Chondrocyte (in vitro differentiated cells): ENCODE results near the gene WFDC13. TPM values are rescaled to one million over a fixed set of nuclear protein-coding genes. Genes with fewer than 3 reads are reported as not detected.
"Not testable (repeated sequence)": the region's sequence is repeated elsewhere in the genome, so short reads cannot be mapped to it uniquely, and the experiment has no call there.

ENCODE experiments used
- DNase-seq: peaks from one replicate; pipeline ENCODE4 v3.0.0; 2021; ENCODE audit warnings: mixed read lengths, low spot score
- H3K27ac Mint-ChIP-seq: one replicate; pipeline ENCODE4 v1.8.0; 2021; ENCODE audit warnings: mild to moderate bottlenecking, moderate library complexity, mixed read lengths; ENCODE audit not compliant: unreplicated experiment
- H3K27me3 Mint-ChIP-seq: 2 replicates; pipeline ENCODE4 v1.8.0; 2021; ENCODE audit warnings: low read depth, mixed read lengths
- H3K36me3 Mint-ChIP-seq: 2 replicates; pipeline ENCODE4 v1.8.0; 2021; ENCODE audit warnings: low read depth, mixed read lengths
- H3K4me1 Mint-ChIP-seq: 2 replicates; pipeline ENCODE4 v1.8.0; 2021; ENCODE audit warnings: low read depth, mild to moderate bottlenecking, mixed read lengths
- H3K4me3 Mint-ChIP-seq: one replicate; pipeline ENCODE4 v1.8.0; 2021; ENCODE audit warnings: mild to moderate bottlenecking, moderate library complexity, mixed read lengths; ENCODE audit not compliant: unreplicated experiment
- H3K9me3 Mint-ChIP-seq: 2 replicates; pipeline ENCODE4 v1.8.0; 2021; ENCODE audit warnings: low read depth, mixed read lengths
- total RNA-seq: library from RNA; stranded (reverse); gene quantifications from 3 replicates; pipeline ENCODE4 v1.2.1, GENCODE V29; 2021
- TF ChIP-seq, protein P1 (sequence below): fragments of 200-600 bp; sonication (generic); IDR thresholded peaks from 2 replicates; pipeline ENCODE4 v1.5.0; 2021; ENCODE audit warnings: antibody characterized with exemption, mild to moderate bottlenecking, moderate library complexity

WFDC13 gene
- total RNA-seq, 1 donor from 2014 or later, result not detected

DNA sequence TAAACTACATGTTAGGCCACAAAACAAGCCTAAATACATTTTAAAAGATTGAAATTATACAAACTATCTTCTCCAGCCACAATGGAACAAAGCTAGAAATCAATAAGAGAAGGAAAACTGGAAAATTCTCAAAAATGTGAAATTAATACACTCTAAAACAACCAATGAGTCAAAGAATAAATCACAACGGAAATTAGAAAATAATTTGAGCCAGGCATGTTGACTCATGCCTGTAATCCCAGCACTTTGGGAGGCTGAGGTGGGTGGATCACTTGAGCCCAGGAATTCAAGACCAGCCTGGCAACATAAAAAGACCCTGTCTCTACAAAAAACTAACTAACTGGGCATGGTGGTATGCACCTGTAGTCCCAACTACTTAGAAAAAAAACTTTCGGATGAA lies 6.3 kb upstream of the WFDC13 start:
- H3K27me3 Mint-ChIP-seq, result no peaks in the 10 kb centered on the region
- peaks cover 6% of the 10 kb centered on the region for H3K9me3 Mint-ChIP-seq
- H3K36me3 Mint-ChIP-seq, result no peaks in the 10 kb centered on the region
- H3K4me1 Mint-ChIP-seq, result no peaks in the 10 kb centered on the region
- no peak overlapping the region for H3K4me3 Mint-ChIP-seq
- no peak overlapping the region for H3K27ac Mint-ChIP-seq
- TF ChIP-seq, protein P1, sequence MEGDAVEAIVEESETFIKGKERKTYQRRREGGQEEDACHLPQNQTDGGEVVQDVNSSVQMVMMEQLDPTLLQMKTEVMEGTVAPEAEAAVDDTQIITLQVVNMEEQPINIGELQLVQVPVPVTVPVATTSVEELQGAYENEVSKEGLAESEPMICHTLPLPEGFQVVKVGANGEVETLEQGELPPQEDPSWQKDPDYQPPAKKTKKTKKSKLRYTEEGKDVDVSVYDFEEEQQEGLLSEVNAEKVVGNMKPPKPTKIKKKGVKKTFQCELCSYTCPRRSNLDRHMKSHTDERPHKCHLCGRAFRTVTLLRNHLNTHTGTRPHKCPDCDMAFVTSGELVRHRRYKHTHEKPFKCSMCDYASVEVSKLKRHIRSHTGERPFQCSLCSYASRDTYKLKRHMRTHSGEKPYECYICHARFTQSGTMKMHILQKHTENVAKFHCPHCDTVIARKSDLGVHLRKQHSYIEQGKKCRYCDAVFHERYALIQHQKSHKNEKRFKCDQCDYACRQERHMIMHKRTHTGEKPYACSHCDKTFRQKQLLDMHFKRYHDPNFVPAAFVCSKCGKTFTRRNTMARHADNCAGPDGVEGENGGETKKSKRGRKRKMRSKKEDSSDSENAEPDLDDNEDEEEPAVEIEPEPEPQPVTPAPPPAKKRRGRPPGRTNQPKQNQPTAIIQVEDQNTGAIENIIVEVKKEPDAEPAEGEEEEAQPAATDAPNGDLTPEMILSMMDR, result no peak
- no peak for DNase-seq

DNA sequence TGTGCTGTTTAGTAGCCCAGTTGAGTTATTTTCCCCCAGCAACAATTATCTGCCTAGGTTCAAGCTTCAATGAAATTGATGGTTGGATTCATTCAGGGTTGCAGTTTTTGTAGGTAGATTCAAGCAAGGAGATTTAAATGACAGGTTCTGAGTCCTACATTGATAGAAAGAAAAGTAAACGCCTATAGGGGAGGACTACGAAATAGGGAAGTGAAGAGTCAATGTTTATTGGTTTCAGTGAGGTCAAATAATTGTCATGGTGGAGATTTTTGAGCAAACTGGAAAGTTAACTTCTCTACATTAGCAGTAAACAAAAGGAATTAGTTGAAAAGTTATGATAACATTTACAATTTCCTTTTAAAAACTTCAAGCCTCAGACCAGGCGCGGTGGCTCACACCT lies 734 bp upstream of the WFDC13 start:
- H3K27me3 Mint-ChIP-seq, result peaks cover 12% of the 10 kb centered on the region
- H3K4me1 Mint-ChIP-seq, result no peaks in the 10 kb centered on the region
- TF ChIP-seq, protein P1, result no peak
- H3K27ac Mint-ChIP-seq, result no peak overlapping the region
- no peak overlapping the region for H3K4me3 Mint-ChIP-seq
- DNase-seq, result no peak
- H3K9me3 Mint-ChIP-seq, result peaks cover 2% of the 10 kb centered on the region
- no peaks in the 10 kb centered on the region for H3K36me3 Mint-ChIP-seq

DNA sequence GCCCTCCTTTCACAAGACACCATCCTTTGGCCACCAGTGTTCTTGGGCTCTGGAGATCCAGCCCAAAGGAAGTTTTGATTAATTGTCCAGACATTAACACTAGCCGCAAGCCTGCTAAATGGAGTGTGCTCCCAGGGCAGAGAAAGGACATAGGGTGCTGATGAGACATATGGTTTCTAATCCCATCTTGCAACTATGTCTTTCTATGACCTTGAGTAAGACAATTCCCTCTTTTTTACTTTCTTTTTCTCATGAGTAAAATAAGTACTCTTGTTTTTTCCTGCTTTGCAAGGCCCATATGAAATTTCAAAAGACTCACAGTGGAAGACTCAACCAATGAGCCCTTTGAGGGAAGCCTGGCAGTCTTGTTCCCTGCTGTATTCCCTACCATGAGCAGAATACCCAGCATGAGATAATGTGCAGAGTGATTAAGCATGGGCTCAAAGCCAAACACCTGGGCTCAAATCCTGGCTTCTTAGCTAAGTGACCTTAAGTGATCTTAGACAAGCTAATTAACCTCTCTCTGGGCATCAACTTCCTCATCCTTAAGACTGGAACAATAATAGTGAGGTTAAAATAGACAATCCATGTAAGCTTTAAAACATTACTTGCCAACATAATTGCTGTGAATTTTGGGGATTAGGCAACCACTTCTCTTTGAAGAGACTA lies 3.3 kb downstream of the WFDC13 start, which contains the start of gene WFDC10B:
Gene WFDC10B (minus strand): TSS at position 51 of the 669 bp plus-strand sequence. CDS start 19,027 bp downstream, outside the sequence.
- H3K9me3 Mint-ChIP-seq, result peaks cover 3% of the 10 kb centered on the region
- H3K36me3 Mint-ChIP-seq, result no peaks in the 10 kb centered on the region
- H3K4me3 Mint-ChIP-seq, result no peak within 1 kb of the TSS
- H3K4me1 Mint-ChIP-seq, result no peaks in the 10 kb centered on the region
- no peak for DNase-seq
- peaks cover 16% of the 10 kb centered on the region for H3K27me3 Mint-ChIP-seq
- H3K27ac Mint-ChIP-seq, result no peak within 1 kb of the TSS
- TF ChIP-seq, protein P1, result no peak

DNA sequence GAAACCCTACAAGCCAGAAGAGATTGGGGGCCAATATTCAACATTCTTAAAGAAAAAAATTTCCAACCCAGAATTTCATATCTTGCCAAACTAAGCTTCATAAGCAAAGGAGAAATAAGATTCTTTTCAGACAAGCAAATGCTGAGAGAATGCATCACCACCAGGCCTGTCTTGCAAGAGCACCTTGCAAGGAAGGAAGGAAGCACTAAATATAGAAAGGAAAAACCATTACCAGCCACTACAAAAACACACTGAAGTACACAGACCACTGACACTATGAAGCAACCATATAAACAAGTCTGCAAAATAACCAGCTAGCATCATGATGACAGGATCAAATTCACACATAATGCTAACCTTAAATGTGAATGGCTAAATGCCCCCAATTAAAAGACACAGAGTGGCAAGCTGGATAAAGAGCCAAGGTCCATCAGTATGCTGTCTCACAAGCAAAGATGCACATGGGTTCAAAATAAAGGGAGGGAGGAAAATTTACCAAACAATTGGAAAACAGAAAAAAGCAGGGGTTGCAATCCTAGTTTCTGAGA lies 14.4 kb downstream of the WFDC13 start:
- peaks cover 15% of the 10 kb centered on the region for H3K9me3 Mint-ChIP-seq
- DNase-seq, H3K4me3 Mint-ChIP-seq, H3K4me1 Mint-ChIP-seq, H3K27ac Mint-ChIP-seq, H3K36me3 Mint-ChIP-seq: not testable (repeated sequence)
- peaks cover 12% of the 10 kb centered on the region for H3K27me3 Mint-ChIP-seq

DNA sequence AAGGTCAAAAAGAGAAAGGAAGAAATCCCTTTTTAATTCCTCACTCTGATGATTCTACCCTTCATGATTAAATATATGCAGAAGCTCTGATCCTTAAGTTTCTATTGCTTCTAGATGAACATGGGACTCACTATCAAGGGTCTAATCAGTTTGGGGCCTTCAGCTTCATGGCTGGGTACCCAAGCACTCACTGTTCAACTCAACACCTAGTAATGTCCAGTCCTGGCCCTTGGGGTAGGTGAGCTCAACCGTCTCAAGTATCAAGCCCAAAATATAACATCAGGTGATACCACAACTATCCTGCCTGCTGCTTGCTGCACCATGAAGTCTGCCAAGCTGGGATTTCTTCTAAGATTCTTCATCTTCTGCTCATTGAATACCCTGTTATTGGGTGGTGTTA lies 20.2 kb downstream of the WFDC13 start, which contains the start of gene SPINT4:
Gene SPINT4 (plus strand): TSS at position 301 of the 400 bp plus-strand sequence. CDS start 21 bp downstream, at position 322.
- H3K4me1 Mint-ChIP-seq, result no peaks in the 10 kb centered on the region
- H3K27me3 Mint-ChIP-seq, result peaks cover 14% of the 10 kb centered on the region
- H3K9me3 Mint-ChIP-seq, result peaks cover 7% of the 10 kb centered on the region
- TF ChIP-seq, protein P1, result no peak
- H3K4me3 Mint-ChIP-seq, result no peak within 1 kb of the TSS
- no peak for DNase-seq
- H3K36me3 Mint-ChIP-seq, result no peaks in the 10 kb centered on the region
- no peak within 1 kb of the TSS for H3K27ac Mint-ChIP-seq
